GM21786 (cell line): ENCODE results near the gene RABGEF1.
"Not testable (repeated sequence)": the region's sequence is repeated elsewhere in the genome, so short reads cannot be mapped to it uniquely, and the experiment has no call there.

Experiments
- ATAC-seq: cut with Tn5 transposase; IDR thresholded peaks from one replicate; pipeline ENCODE4 v1.9.1; 2021; ENCODE audit not compliant: unreplicated experiment

The RABGEF1 gene

DNA sequence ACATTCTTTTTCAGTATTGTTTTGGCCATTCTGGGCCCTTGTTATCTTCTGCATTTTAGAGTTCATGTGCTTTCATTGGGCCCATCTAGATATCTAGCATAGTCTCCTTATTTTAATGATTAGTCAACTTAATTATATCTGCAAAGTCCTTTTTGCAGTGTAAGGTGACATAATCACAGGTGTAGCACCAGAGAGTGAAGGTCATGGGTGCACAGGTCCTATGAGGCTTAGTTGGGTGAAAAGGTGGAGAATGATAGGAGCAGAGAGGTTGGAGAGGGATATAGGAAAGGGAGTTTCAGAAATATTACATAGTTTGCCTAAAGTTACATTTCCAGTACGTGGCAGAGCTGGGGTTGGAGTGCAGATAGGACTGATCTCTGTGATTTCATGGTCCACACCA, 24.4 kb downstream of the RABGEF1 start:
- ATAC-seq: not testable (repeated sequence)

DNA sequence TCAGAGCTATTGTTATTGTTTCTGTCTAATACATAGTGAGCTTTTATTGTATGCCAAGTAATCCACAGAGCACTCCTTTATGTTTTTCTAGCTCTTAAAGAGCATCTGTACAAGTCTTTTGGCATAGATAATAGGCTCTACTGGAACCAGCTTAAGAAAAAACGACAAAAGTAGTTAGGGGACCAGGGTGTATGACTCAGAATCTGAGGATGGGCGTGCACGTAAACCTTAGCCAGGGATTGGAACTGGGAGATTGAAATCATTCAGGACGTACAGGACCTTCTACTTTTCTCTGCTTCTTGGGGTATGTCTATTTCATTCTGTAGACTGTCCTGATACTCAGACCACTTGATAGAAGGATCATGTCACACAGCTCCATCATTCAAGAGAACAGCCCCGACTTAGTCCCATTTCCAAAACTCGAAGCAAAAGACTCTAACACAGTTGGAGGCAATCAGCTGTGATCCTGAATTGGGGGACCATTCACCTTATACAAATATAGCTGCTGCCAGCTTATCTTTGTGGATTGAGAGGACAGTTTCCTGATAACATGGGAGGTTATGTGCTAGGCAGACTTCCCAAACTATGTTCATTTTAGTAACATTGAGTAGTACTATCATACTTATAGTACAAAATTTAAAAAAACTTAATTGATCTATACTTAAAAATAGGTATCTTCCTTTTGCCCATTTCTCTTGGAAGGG, 24.9 kb downstream of the RABGEF1 start:
- not testable (repeated sequence) for ATAC-seq

- no peak for ATAC-seq
Measured at GRCh38 chr7:66766041-66766440, 25.5 kb downstream of the RABGEF1 start.

GRCh38 chr7:66767486-66767885, 27.0 kb downstream of the RABGEF1 start:
- ATAC-seq: not testable (repeated sequence)

DNA sequence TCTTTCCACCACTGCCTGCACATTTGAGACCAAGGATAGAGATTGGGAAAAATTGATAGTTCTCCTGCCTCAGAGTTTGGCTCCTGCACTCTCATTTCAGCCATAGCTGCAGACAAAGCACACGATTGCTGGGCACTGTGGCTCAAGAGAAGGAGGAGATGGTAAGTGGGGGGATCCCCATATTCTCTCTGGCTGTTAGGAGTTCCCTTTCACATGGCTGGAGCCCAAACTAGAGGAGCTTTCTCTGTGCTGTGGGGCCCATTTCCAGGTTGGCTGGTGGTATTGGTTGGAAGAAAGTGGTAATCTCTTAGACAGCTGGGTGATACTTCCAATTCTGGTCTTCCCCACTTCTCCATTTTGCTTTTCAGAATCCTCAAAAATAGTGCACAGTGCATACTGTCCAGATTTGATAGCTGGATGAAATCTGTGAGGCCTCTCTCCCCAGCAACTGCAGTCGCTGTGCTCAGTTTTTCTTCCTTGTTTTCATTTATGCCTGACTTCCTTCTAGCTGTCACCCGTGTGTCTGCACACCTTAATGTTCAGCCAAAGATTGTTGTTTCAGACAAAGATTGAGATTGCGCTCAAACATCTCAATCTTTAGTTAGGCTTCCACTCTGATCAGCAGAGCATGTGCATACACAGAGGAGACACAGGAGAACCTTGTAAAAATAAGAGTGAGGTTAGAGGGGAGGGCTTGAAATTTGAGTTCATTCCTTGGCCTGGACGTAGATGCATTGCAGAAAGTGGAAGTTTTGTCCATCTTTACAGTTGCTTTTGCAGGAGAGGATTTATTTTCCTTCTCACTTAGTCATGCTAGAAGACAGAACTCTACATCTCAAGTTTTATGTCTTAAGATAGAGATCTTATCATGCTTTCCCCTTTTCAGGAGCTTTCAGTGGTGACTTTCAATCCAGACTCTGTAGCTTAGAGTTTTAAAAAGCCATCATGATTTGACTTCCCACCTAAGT, 28.6 kb downstream of the RABGEF1 start:
- ATAC-seq: no peak

- ATAC-seq: no peak
Measured at GRCh38 chr7:66769833-66770512, 29.4 kb downstream of the RABGEF1 start.

- no peak for ATAC-seq
Measured at GRCh38 chr7:66771795-66772194, 31.3 kb downstream of the RABGEF1 start.

DNA sequence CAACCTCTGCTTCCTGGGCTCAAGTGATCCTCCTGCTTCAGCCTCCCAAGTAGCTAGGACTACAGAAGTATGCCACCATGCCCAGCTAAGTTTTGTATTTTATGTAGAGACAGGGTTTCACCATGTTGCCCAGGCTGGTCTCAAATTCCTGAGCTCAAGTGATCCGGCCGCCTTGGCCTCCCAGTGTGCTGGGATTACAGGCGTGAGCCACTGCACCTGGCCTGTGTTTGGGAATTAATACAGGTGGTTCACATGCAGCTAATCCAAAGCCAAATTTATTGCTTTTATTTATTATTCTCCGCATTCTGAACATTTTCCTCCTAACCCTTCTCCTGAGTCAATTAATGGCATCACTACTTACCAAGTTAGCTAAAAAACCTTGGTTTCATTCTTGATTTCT, 33.2 kb downstream of the RABGEF1 start:
- ATAC-seq: not testable (repeated sequence)

DNA sequence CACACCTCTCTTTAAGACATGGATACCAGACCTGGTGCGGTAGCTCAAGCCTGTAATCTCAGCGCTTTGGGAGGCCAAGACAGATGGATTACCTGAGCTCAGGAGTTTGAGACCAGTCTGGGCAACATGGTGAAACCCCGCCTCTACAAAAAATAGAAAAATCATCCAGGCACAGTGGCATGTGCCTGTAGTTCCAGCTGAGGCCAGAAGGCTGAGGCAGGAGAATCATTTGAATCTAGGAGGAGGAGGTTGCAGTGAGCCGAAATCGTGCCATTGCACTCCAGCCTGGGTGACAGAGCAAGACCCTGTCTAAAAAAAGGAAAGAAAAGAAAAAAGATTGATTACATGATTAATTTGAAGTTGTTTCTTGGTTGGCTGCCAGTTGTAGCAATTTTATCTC, 35.9 kb downstream of the RABGEF1 start:
- not testable (repeated sequence) for ATAC-seq

DNA sequence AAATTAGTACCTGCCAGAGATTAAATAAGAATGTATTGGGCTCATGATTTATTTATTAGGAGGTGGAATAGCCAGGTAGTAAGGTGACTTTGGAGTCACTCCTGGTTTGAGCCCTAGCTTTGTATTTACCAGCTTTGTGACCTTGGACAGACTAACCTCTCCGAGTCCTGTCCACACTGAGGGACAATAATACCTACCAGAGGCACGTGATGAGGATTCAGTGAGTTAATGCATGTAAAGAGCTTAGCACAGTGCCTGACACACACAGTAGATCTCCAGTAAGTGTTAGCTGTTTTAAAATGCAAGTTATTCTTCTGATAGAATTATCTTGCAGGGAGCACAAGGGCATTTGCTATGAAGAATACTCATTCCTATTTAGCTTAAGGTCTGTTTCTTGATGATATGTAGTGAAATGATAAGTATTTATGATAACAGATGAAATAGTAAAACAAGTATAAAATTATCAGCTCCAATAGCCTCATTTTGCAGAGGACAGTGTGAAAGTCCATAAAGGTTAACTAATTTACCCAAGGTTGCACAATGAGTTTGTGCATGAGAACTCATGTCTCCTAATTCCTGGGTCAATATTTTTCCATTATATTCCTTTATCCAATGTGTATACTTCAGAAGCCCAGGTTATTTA, 36.4 kb downstream of the RABGEF1 start:
- ATAC-seq: no peak

DNA sequence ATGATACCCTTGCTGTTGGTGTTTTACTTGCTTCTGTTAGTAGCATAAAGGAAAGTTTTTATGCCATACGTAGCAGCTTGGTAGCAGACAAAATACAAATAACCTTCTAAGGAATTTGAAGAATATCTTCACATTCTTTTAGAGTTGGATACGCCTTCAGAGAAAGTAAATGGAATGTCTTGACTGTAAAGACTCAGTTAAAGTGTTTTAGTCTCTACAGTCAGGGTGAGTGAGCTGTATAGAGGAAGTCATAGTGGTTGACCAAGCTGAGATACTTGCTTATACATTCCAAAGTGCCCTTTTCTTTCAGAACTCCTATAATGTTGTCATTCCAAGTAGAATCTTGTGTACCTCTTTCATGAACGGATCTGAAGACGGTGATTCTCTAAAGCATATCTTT, 37.7 kb downstream of the RABGEF1 start:
- no peak for ATAC-seq

- no peak for ATAC-seq
Measured at GRCh38 chr7:66779669-66780409, 39.3 kb downstream of the RABGEF1 start.

GRCh38 chr7:66781408-66782090, 41.0 kb downstream of the RABGEF1 start:
- ATAC-seq: no peak

DNA sequence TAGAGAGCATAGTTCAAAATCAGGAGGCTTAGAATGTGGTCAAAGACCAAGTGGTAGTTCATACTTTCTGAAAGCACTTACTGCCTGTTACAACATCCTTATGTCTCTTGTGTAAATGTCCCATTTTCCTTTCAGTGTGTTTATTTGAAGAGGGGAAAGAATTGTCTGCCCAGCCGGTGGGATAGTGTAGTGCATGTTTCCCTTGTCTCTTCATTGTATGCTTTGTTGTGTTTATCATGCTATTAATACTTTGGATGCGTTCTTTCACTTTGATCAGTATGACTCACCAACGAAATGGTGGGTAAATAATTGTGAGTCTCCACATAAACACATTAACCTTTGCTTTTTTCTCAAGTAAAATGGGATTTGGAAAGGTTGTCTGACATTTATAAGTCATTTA, 42.3 kb downstream of the RABGEF1 start:
- not testable (repeated sequence) for ATAC-seq

- ATAC-seq: not testable (repeated sequence)
Measured at GRCh38 chr7:66783887-66784595, 43.5 kb downstream of the RABGEF1 start.

DNA sequence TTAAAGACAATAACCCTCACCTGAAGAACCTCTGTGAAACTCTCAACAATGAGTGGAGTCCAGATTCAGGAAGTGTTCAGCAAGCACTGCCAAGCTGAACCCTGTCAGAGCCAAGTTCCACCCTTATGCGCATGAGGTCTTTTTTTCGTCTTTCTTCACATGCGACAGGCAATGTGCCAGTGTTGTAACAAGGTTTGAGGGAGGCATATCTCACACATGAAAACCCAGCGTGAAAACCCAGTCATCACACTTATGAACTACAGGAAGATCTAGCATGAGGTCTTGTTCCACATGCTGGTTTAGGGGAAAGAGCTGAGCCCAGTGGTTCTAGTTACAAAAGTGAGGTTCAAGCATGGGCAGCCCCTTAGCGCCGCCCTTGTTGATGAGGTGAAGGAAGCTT, 49.7 kb downstream of the RABGEF1 start:
- no peak for ATAC-seq

GRCh38 chr7:66790725-66791124, 50.2 kb downstream of the RABGEF1 start:
- ATAC-seq: no peak

DNA sequence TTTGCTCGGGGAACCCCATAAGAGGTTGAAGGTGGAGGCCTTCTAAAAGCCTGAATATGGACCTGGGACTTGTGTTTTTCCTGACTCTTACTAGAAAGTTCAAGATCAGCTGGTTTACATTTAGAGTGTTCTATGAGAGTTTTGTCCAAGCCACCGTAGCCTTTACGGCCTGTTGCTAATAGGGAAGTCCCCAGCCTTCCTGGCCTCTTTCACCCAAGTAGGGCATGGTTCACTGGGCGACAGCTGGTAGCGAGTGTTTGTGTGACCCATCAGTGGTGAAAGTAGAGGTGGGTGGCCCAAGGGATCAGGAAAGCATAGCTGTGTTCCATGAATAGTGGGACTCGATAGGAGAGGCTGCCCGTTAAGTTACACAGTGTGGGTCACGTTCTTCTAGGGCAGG, 60.1 kb downstream of the RABGEF1 start:
- no peak for ATAC-seq

DNA sequence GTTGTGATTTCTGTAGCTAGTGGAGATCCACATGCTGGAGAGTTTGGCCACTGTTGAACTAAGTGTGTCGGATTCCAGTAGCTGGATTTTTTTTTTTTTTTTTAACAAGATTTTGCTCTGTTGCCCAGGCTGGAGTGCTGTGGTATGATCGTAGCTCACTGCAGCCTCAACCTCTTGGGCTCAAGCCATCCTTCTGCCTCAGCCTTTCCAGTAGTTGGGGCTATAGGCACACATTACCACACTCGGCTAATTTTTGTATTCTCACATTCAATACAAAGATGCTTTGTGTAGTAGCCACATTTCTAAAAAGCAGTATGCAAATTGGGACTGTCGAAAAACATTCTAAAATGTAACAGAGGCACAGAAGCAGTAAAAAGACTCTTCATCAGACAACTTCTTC, 63.5 kb downstream of the RABGEF1 start:
- ATAC-seq: no peak
